ENCODE measurements around the gene CCSER1.

- no peak for TF ChIP-seq EZH2phosphoT487 (IDR thresholded peaks at IDR 0.05; ENCODE audit: borderline replicate concordance, low read depth, low read length)
- TF ChIP-seq, protein P1, sequence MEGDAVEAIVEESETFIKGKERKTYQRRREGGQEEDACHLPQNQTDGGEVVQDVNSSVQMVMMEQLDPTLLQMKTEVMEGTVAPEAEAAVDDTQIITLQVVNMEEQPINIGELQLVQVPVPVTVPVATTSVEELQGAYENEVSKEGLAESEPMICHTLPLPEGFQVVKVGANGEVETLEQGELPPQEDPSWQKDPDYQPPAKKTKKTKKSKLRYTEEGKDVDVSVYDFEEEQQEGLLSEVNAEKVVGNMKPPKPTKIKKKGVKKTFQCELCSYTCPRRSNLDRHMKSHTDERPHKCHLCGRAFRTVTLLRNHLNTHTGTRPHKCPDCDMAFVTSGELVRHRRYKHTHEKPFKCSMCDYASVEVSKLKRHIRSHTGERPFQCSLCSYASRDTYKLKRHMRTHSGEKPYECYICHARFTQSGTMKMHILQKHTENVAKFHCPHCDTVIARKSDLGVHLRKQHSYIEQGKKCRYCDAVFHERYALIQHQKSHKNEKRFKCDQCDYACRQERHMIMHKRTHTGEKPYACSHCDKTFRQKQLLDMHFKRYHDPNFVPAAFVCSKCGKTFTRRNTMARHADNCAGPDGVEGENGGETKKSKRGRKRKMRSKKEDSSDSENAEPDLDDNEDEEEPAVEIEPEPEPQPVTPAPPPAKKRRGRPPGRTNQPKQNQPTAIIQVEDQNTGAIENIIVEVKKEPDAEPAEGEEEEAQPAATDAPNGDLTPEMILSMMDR (conservative IDR thresholded peaks at IDR 0.05; ENCODE audit: low read length) = no peak
Measured at GRCh38 chr4:90444904-90445303, 317.7 kb downstream of the CCSER1 start.
